Lower leg skin (tissue), 4 donors: ENCODE measurements around the gene PHF3. TPM values are rescaled to one million over a fixed set of nuclear protein-coding genes. Genes with fewer than 3 reads are reported as not detected.

Experiments
- DNase-seq, 2 donors: peaks; one replicate each; pipeline ENCODE4 v3.0.0-alpha.2; 2019; ENCODE audit warnings: low spot score in 2 of 2
- H3K4me3 ChIP-seq: fragments of 200-600 bp; sonication (generic); 2 replicates; pipeline ENCODE4 v1.5.1; 2017; ENCODE audit warnings: mild to moderate bottlenecking, low read depth; ENCODE audit not compliant: poor library complexity, severe bottlenecking
- POLR2A ChIP-seq, 2 donors: fragments of 450-650 bp; IDR thresholded peaks; one replicate each; pipeline ENCODE4 v1.6.1; 2016 to 2017; ENCODE audit warnings: antibody characterized with exemption in 2 of 2, mild to moderate bottlenecking in 1 of 2, moderate library complexity in 1 of 2
- WGBS, 2 donors: methylation state at CpG; one replicate each; pipeline ENCODE4 v1.1.5; 2018; 5-methylcytosine and 5-hydroxymethylcytosine counted together
- intact Hi-C: fragments of 100-400 bp; cut with DNase I; formaldehyde crosslinking; loops from one replicate; pipeline ENCODE4 v1.15.0; 2023; ENCODE audit warnings: low total_unique reads
- total RNA-seq, 4 donors: library from RNA; depleted of rRNA; stranded (reverse); fragments of >200 nt; gene quantifications; one replicate each; pipeline ENCODE4 v1.1.0, GENCODE V29; 2016
- TF ChIP-seq, protein P1 (sequence below), 3 donors: fragments of 450-650 bp; IDR thresholded peaks; one replicate each; pipeline ENCODE4 v1.5.1; 2016; ENCODE audit warnings: antibody characterized with exemption in 3 of 3, mild to moderate bottlenecking in 3 of 3, moderate library complexity in 2 of 3

Gene PHF3, protein sequence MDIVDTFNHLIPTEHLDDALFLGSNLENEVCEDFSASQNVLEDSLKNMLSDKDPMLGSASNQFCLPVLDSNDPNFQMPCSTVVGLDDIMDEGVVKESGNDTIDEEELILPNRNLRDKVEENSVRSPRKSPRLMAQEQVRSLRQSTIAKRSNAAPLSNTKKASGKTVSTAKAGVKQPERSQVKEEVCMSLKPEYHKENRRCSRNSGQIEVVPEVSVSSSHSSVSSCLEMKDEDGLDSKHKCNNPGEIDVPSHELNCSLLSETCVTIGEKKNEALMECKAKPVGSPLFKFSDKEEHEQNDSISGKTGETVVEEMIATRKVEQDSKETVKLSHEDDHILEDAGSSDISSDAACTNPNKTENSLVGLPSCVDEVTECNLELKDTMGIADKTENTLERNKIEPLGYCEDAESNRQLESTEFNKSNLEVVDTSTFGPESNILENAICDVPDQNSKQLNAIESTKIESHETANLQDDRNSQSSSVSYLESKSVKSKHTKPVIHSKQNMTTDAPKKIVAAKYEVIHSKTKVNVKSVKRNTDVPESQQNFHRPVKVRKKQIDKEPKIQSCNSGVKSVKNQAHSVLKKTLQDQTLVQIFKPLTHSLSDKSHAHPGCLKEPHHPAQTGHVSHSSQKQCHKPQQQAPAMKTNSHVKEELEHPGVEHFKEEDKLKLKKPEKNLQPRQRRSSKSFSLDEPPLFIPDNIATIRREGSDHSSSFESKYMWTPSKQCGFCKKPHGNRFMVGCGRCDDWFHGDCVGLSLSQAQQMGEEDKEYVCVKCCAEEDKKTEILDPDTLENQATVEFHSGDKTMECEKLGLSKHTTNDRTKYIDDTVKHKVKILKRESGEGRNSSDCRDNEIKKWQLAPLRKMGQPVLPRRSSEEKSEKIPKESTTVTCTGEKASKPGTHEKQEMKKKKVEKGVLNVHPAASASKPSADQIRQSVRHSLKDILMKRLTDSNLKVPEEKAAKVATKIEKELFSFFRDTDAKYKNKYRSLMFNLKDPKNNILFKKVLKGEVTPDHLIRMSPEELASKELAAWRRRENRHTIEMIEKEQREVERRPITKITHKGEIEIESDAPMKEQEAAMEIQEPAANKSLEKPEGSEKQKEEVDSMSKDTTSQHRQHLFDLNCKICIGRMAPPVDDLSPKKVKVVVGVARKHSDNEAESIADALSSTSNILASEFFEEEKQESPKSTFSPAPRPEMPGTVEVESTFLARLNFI (N-terminal part only)
- 10 to 100 TPM; 41.0 to 63.5 (median 55.1) TPM for total RNA-seq

DNA sequence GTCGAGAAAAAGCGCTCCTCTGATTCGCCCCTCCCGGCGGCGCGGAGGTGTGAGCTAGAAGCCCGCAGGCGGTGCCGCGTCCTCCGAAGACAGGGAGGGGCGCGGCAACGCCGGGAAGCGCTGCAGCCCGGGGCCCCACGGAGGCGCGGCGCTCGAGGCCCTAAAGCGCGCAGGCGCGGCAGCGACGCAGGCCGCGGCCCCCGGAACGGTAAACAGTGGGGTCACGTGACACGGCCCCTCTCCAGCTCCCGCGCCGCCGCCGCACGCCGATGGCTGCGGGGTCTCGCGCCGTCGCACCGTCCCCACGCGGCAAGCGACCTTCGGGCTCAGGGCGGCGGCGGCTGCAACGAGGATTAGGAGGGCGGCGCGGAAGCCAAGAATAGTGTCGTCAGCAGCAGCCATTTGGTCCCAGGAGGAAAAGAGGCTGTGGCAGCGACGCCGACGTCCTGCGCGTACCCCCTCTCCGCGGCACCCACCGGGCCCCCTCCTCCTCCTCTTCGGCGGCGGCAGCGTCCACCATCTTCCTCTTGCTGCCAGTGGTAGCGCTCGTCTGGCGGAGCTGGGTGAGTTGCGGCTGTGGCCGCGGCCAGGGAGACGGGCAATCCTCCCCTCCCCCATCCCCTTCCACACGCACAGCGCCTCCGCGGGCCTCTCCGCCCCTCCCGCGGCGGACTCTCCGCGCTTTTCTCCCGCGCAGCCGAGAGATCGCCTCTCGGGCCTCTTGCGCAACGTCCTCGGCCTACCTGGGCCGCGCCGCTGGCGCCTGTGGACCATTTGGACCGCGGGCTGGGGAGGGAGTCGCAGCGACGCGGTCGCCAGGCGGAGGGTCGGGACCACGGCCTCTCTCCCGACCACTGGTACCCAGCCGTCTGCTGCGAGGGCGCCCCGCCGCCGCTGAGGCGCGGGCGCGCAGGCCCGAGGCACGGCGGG is at the start of gene PHF3:
Gene PHF3 (plus strand): TSS at position 215 of the 930 bp plus-strand sequence. CDS start 10,750 bp downstream, outside the sequence.
- peak within 1 kb of the TSS; percentile 98 for H3K4me3 ChIP-seq
- 0% methylated on average over 64 to 67 of the region's 126 CpGs for WGBS, 2 donors
- intact Hi-C loops, result no loop called here
- DNase-seq, result peak; percentile 78 to 97
- TF ChIP-seq POLR2A (IDR thresholded peaks at IDR 0.05), result no peak
- TF ChIP-seq, protein P1, sequence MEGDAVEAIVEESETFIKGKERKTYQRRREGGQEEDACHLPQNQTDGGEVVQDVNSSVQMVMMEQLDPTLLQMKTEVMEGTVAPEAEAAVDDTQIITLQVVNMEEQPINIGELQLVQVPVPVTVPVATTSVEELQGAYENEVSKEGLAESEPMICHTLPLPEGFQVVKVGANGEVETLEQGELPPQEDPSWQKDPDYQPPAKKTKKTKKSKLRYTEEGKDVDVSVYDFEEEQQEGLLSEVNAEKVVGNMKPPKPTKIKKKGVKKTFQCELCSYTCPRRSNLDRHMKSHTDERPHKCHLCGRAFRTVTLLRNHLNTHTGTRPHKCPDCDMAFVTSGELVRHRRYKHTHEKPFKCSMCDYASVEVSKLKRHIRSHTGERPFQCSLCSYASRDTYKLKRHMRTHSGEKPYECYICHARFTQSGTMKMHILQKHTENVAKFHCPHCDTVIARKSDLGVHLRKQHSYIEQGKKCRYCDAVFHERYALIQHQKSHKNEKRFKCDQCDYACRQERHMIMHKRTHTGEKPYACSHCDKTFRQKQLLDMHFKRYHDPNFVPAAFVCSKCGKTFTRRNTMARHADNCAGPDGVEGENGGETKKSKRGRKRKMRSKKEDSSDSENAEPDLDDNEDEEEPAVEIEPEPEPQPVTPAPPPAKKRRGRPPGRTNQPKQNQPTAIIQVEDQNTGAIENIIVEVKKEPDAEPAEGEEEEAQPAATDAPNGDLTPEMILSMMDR (IDR thresholded peaks at IDR 0.05), result peak in 1 of 3 donors; percentile 50

DNA sequence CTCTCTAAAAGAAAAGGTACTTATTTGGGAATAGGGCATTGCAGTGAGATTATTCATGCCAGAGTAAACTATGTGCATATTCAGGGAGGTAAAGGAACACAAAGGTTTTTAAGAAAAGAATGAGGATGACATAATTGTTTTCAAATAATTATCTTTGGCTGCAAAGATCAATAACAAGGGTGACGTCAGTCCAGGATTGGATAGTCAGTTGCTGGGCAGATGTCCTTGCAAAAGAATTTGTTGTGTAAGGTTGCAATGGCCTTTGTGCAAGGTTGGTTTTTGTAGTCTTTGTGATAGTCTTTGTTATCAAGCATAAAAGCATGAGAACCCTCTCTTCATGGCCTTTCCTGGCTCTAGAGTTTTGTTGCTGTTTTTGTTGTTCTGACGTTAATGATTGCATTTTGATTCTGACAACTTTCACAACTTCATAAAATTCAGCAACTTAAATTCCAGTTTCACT is 45.6 kb upstream of the PHF3 start:
- no peak overlapping the region for H3K4me3 ChIP-seq
- WGBS, 2 donors, result 65 to 71% methylated on average over 2 of the region's 2 CpGs
- intact Hi-C loops, result loop anchor here (10.0 kb wide), 1 partner anchor 245 kb away; no protein-coding TSS in a partner anchor
- DNase-seq, result no peak
- TF ChIP-seq, protein P1 (IDR thresholded peaks at IDR 0.05), result no peak
- no peak for TF ChIP-seq POLR2A (IDR thresholded peaks at IDR 0.05)

DNA sequence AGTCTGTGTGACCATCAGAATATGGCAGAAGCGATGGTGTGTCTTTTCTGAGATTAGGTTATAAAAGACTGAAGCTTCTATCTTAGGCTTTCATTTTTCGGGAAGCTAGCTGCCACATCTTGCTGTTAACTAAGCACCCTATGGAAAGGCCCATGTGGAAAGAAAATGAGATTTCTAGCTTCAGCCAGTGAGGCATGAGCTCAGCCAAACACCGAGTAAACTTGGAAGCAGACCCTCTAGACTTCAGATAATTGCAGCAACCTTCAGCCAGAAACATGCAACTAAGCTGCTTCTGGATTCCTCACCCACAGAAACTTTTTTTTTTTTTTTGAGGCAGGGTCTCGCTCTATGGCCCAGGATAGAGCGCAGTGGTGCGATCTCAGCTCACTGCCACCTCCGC is 42.7 kb upstream of the PHF3 start:
- intact Hi-C loops, result loop anchor here (10.0 kb wide), 1 partner anchor 248 kb away; no protein-coding TSS in a partner anchor
- no peak for TF ChIP-seq POLR2A (IDR thresholded peaks at IDR 0.05)
- TF ChIP-seq, protein P1 (IDR thresholded peaks at IDR 0.05), result no peak
- H3K4me3 ChIP-seq, result no peak overlapping the region
- 87 to 94% methylated on average over 7 of the region's 7 CpGs for WGBS, 2 donors
- no peak for DNase-seq

DNA sequence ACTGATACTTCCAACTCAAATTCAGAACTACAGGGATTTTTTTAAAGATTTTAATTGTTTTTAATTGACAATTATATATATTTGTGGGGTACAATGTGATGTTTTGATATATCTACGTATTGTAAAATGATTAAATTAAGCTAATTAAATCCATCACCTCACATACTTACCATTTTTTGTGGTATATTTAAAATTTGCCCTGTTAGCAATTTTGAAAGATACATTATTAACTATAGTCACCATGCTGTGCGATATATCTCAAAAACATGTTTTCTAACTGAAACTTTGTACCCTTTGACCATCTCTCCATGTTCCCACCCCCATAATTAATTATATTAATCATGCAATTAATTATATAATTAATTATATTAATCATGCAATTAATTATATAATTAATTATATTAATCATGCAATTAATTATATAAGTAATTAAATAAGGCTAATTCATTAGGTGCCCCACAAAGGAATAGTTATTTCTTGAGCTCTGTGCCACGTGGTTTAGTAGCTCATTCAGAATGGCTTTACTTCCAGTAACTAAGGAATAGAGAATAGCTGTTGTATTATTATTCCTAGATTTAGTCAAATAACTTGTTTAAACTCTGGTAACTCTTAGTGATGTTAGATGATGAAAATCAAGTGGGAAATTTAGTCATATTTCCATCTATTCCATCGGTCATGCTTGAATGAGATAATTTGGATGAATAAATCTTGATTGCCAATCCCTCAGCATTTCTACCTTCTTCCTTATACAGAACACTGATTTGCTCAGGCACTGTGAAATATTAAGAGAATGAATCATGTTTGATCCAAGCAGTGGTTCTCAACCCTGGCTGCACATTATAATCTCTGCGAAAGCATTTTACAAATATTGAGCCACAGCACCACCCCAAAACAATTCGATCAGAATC is 38.2 kb upstream of the PHF3 start:
- 43 to 50% methylated on average over 6 of the region's 6 CpGs for whole genome bisulfite sequencing, 2 donors
- intact Hi-C loops, result loop anchor here (10.0 kb wide), 1 partner anchor 253 kb away; no protein-coding TSS in a partner anchor
- no peak for TF ChIP-seq POLR2A (IDR thresholded peaks at IDR 0.05)
- TF ChIP-seq, protein P1 (IDR thresholded peaks at IDR 0.05), result no peak
- no peak overlapping the region for H3K4me3 ChIP-seq
- no peak for DNase-seq
